K562 (cell line): ENCODE data around the gene EXOSC2. TPM values are rescaled to one million over a fixed set of nuclear protein-coding genes. Genes with fewer than 3 reads are reported as not detected.

Experiments
- ATAC-seq: fragments of 200-7000 bp; cut with Tn5 transposase; 3 replicates; pipeline ENCODE4 v1.9.1; 2020; ENCODE audit warnings: moderate library complexity
- BruUV-seq: library from RNA; stranded (reverse); fragments of 400-500 nt; replicated peaks from 2 replicates; lab custom pipeline; 2021; lab: Mats Ljungman, UMichigan
- CTCF ChIA-PET: fragments of 300-600 bp; formaldehyde crosslinking; extraction: SDS; loops from one replicate; lab custom pipeline; 2021; ENCODE audit warnings: low intra/inter-chr PET ratio; lab: Yijun Ruan, JAX
- POLR2A ChIA-PET: fragments of 300-600, 350-650 bp; sonication (Branson Sonifier 250); formaldehyde crosslinking; extraction: SDS; loops from one replicate; lab custom pipeline; 2021; ENCODE audit warnings: antibody characterized with exemption, inconsistent platforms; lab: Yijun Ruan, JAX
- DNase-seq, 4 experiments: peaks; one replicate each; pipeline versions ENCODE4 v3.0.0 to v3.0.0-alpha.2; 2011 to 2018; ENCODE audit warnings: low spot score in 3 of 4, mixed read lengths in 3 of 4; ENCODE audit errors: extremely low read depth in 1 of 4
- FAIRE-seq: peaks from 2 replicates; lab custom pipeline; 2011; peaks lifted over from hg19 to GRCh38; lab: Jason Lieb, UNC
- H2AFZ ChIP-seq: 2 replicates; pipeline ENCODE4 v1.6.0; 2011; ENCODE audit warnings: low read depth, low read length, control low read depth, inconsistent platforms
- H3K27ac ChIP-seq: fragments of 200-600 bp; 3 replicates; pipeline ENCODE4 v1.8.0; 2011; ENCODE audit warnings: low read depth, mild to moderate bottlenecking, control low read depth, inconsistent platforms, low read length, moderate library complexity, mixed read lengths; ENCODE audit errors: extremely low read depth
- H3K27me3 ChIP-seq, 2 experiments: fragments of 300-600 bp in 1 of 2; 2 replicates in 1 of 2; 3 replicates in 1 of 2; pipeline versions ENCODE4 v1.6.0 to v1.8.0; 2011; ENCODE audit warnings: inconsistent platforms in 2 of 2, low read length in 2 of 2, mild to moderate bottlenecking in 1 of 2, mixed read lengths in 1 of 2, moderate library complexity in 1 of 2; ENCODE audit not compliant: control insufficient read depth in 2 of 2, insufficient read depth in 2 of 2
- H3K36me3 ChIP-seq: fragments of 300-600 bp; 3 replicates; pipeline ENCODE4 v1.8.0; 2011; ENCODE audit warnings: mild to moderate bottlenecking, low read length, inconsistent platforms; ENCODE audit not compliant: control insufficient read depth, insufficient read depth
- H3K4me1 ChIP-seq, 2 experiments: fragments of 200-600 bp in 1 of 2; replicated peaks in 1 of 2; 2 replicates in 1 of 2; 3 replicates in 1 of 2; pipeline versions ENCODE4 v1.5.1 to v1.8.0; 2011; ENCODE audit warnings: inconsistent platforms in 2 of 2, low read length in 2 of 2, mild to moderate bottlenecking in 1 of 2, mixed read lengths in 1 of 2, moderate library complexity in 1 of 2; ENCODE audit not compliant: control insufficient read depth in 2 of 2, insufficient read depth in 2 of 2
- H3K4me2 ChIP-seq: 2 replicates; pipeline ENCODE4 v1.6.1; 2011; ENCODE audit warnings: low read length, control low read depth, inconsistent platforms, mixed read lengths; ENCODE audit not compliant: insufficient read depth
- H3K4me3 ChIP-seq: fragments of 200-600 bp; sonication (generic), shearing (Covaris generic); 2 replicates; pipeline ENCODE4 v1.5.1; 2016; ENCODE audit warnings: control low read depth, inconsistent platforms
- H3K79me2 ChIP-seq: fragments of 200-600 bp; 3 replicates; pipeline ENCODE4 v1.8.0; 2011; ENCODE audit warnings: low read length, inconsistent platforms; ENCODE audit not compliant: control insufficient read depth, insufficient read depth
- H3K9ac ChIP-seq, 2 experiments: 2 replicates each; pipeline versions ENCODE4 v1.6.0 to v1.6.1; 2011; ENCODE audit warnings: low read depth in 2 of 2, low read length in 2 of 2, control low read depth in 1 of 2, inconsistent platforms in 1 of 2, mild to moderate bottlenecking in 1 of 2, mixed read lengths in 1 of 2; ENCODE audit not compliant: insufficient read depth in 1 of 2
- H3K9me1 ChIP-seq: one replicate; pipeline ENCODE4 v1.6.0; 2011; ENCODE audit warnings: inconsistent platforms, mild to moderate bottlenecking, low read length, moderate library complexity; ENCODE audit not compliant: control insufficient read depth, insufficient read depth
- H3K9me3 ChIP-seq: replicated peaks from 2 replicates; pipeline ENCODE4 v1.5.1; 2011; ENCODE audit warnings: low read depth, low read length, inconsistent platforms; ENCODE audit not compliant: control insufficient read depth, insufficient read depth
- H4K20me1 ChIP-seq: replicated peaks from 2 replicates; pipeline ENCODE4 v1.6.1; 2011; ENCODE audit warnings: low read length, inconsistent platforms, mixed read lengths; ENCODE audit not compliant: control insufficient read depth, insufficient read depth
- E2F1 ChIP-seq: sonication (generic); formaldehyde crosslinking; IDR thresholded peaks from 2 replicates; pipeline ENCODE4 v1.8.1; 2023; ENCODE audit warnings: mild to moderate bottlenecking, missing genetic modification reagents, moderate library complexity
- E4F1 ChIP-seq: fragments of 250-450 bp; sonication (Bioruptor Pico); IDR thresholded peaks from 2 replicates; pipeline ENCODE4 v1.5.0; 2021; ENCODE audit warnings: mild to moderate bottlenecking, borderline replicate concordance
- RBM39 ChIP-seq: fragments of 200-400 bp; formaldehyde crosslinking; optimal IDR thresholded peaks from 2 replicates; pipeline ENCODE3; 2018; ENCODE audit warnings: low read depth, low read length
- ZC3H11A ChIP-seq: IDR thresholded peaks from 2 replicates; pipeline ENCODE4 v1.6.1; 2012; ENCODE audit warnings: low read depth, low read length, improper control_type of control experiment
- WGBS: fragments of 100-300 bp; shearing (Covaris generic); methylation state at CpG from one replicate; pipeline ENCODE4 v1.1.6; 2016; ENCODE audit warnings: low coverage, mixed read lengths; ENCODE audit not compliant: insufficient coverage; ENCODE audit errors: missing lambda C conversion rate; 5-methylcytosine and 5-hydroxymethylcytosine counted together
- in situ Hi-C: fragments of 300-500 bp; cut with MboI; formaldehyde crosslinking; loops from 4 replicates; pipeline ENCODE4 v1.15.0; 2018; ENCODE audit warnings: inconsistent platforms, mixed read lengths
- intact Hi-C: fragments of 100-400 bp; cut with micrococcal nuclease; formaldehyde crosslinking; loops from 2 replicates; pipeline ENCODE4 v1.14.2; 2022
- polyA plus RNA-seq, 8 experiments: library from polyadenylated mRNA; depleted of rRNA in 4 of 8; stranded (reverse) in 5 of 8; unstranded in 3 of 8; fragments of >200 nt; fragmentation: Nextera tagmentation in 2 of 8; fragmentation: Illumina TruSeq in 1 of 8; extraction: Ambion mirVana in 2 of 8; extraction: Trizol in 1 of 8; gene quantifications; 2 replicates each; pipeline versions ENCODE4 v1.2.1 to v1.2.3, GENCODE V29; 2011 to 2014; ENCODE audit warnings: inconsistent platforms in 1 of 8, missing spikeins in 1 of 8
- total RNA-seq, 7 experiments: library from RNA; depleted of rRNA in 6 of 7; stranded (reverse); fragments of >200 nt in 6 of 7; fragmentation: Illumina TruSeq in 2 of 7; extraction: Trizol in 2 of 7; gene quantifications; 2 replicates each; pipeline versions ENCODE4 v1.2.1 to v1.2.3, GENCODE V29; 2011 to 2021; ENCODE audit warnings: low replicate concordance in 1 of 7

EXOSC2 gene
- total and polyA plus RNA-seq, 9 of the 15 experiments (the other 6 are each of a cell fraction or from before 2014, with no cell fraction given) = 46.0 to 101 (median 77.6) TPM

GRCh38 chr9:130732136-130732535, 38.6 kb downstream of the EXOSC2 start:
- Histone ChIP-seq H3K9ac (no peak overlapping the region), H3K4me2 (no peak overlapping the region), H3K36me3 (peaks cover 40% of the 10 kb centered on the region), H4K20me1 (no peaks in the 10 kb centered on the region), H3K4me3 (no peak overlapping the region), H3K27me3 (no peaks in the 10 kb centered on the region), H2AFZ (no peak overlapping the region), H3K4me1 (no peaks in the 10 kb centered on the region), H3K79me2 (no peaks in the 10 kb centered on the region; the same call in 2 of the 3 replicates), H3K27ac (no peak overlapping the region), H3K9me3 (no peaks in the 10 kb centered on the region), H3K9me1 (no peaks in the 10 kb centered on the region)
- 69% methylated on average over 2 of the region's 2 CpGs for WGBS
- no peak for TF ChIP-seq E4F1 (CRISPR knock-in tag)
- TF ChIP-seq E2F1 = peak; percentile 65; the same call in 1 of the 2 replicates
- TF ChIP-seq ZC3H11A = no peak
- TF ChIP-seq RBM39 = no peak
- ATAC-seq (peak; percentile 79), FAIRE-seq (peak; percentile 61), DNase-seq (peak; percentile 60 to 83 (median 80))
- intact Hi-C loops (loop anchor here (1.0 kb wide), 1 partner anchor 131 kb away; no protein-coding TSS in a partner anchor), in situ Hi-C loops (no loop called here)
- CTCF ChIA-PET = no interaction called here
- POLR2A ChIA-PET = interaction anchor here (0.6 to 3.5 kb wide), 9 partner anchors 9 to 362 kb away, joined by 3 to 20 read pairs (median 3); no protein-coding TSS in a partner anchor
- TSS peak; percentile 36 for BruUV-seq
